Measurements from ENCODE around the gene ACVR1C.
"Not testable (repeated sequence)": the region's sequence is repeated elsewhere in the genome, so short reads cannot be mapped to it uniquely, and the experiment has no call there.

The ACVR1C gene

DNA sequence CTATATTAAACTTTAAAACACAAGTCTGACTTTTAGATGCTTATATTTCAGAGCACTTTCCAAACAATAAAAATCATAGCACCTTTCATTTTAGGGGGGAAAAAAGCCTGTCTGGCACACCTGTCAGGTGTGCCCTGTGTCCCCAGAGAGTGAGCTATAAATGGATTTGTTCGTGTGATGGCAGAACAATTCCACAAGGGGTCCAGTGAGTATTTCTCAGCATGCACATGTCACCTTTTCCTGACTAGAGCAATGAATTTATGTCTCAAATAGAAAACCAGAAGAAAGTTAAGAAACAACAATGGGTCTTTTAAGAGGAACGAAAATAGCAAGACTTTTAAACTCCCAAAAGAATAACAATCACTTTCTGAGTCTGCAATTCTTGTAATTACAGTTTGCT is 55.9 kb downstream of the ACVR1C start:
- DNase-seq, result no peak

DNA sequence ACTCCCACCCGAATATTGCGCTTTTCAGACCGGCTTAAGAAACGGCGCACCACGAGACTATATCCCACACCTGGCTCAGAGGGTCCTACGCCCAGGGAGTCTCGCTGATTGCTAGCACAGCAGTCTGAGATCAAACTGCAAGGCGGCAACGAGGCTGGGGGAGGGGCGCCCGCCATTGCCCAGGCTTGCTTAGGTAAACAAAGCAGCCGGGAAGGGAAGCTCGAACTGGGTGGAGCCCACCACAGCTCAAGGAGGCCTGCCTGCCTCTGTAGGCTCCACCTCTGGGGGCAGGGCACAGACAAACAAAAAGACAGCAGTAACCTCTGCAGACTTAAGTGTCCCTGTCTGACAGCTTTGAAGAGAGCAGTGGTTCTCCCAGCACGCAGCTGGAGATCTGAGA is 62.0 kb downstream of the ACVR1C start:
- DNase-seq, result not testable (repeated sequence)

DNA sequence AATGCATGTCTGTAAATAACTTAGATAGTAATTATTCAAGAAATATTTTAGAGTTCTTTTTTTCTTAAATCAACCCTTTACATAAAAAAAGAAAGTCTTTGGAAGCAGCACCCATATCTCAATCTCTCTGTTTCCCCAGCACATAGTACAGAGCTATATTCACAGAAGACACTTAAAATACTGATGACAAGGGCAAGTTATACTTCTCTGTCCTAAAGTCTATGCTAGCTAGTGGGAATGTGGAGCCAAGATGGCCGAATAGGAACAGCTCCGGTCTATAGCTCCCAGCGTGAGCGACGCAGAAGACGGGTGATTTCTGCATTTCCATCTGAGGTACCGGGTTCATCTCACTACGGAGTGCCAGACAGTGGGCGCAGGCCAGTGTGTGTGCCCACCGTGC is 62.6 kb downstream of the ACVR1C start:
- not testable (repeated sequence) for DNase-seq

DNA sequence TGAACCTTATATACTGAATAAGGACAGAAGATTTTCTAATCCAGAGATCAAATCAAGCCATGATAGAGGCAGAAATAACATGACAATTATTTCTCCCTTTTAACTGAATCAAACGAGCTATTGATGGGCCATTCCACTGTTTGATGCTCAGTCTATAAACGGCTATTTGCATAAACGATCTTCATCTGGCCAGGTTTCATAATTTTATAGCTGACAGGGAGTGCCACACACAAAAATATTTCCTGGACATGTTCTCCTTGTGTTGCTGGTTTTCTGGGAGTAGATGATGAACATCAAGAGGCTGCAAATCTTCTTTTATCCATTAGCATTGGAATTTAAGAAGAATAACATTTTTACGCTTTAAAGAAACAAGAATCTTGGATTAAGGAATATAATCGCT is 63.1 kb downstream of the ACVR1C start:
- DNase-seq, result no peak

DNA sequence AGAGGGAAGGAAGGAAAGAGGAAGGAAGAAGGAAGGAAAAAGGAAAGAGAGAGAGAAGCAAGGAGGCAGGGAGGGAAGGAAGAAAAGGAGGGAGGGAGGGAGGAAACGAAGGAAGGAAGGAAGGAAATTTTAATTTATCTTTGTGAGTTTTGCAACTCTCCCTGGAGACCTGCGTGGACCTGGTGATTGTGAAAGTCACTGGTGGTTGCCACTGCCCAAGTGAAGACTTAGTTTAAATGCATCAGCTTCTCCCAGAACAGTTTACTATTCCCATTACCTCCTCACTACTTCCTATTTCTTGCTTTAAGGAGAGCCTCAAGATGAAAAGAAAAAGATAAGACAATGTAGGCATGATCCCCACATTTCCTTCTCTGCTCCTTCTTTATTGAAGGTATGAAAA is 68.8 kb downstream of the ACVR1C start:
- DNase-seq, result no peak

DNA sequence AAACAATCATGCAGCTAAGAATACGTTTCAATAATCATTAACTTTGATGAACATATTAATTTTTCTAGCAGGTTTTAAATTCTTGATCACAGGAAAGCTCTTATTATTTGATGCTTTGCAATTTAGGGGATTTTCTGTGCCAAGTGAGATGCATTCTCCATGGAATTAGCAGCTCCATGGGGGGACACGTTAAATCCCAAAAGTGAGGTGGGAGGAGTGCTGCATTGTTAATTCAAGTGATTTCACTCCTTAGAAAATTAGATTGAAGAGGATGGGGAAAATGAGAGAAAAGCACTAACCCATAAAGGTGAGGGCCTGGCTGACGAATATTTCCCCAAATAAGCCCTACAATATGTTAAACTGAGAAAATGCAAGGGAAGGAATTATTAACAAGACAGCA is 69.2 kb downstream of the ACVR1C start:
- DNase-seq, result no peak

DNA sequence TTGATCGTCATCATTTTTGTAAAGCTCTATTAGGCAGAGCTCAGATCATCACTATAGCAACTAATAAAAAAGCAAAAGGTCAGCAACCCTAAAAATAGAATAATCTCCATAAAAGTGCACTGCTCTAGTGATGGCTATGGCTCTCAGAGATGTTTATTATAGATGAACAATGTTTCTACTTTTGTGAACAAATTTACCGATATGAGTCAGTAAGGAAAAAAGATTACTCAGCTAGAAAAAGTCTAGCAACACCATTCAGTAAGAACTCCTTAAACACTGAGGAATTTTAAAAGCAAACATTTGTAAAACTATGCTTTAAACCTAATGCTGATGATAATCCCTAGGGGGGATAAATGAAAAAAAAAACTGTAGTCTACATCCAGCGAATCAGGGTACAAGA is 69.6 kb downstream of the ACVR1C start:
- no peak for DNase-seq

DNA sequence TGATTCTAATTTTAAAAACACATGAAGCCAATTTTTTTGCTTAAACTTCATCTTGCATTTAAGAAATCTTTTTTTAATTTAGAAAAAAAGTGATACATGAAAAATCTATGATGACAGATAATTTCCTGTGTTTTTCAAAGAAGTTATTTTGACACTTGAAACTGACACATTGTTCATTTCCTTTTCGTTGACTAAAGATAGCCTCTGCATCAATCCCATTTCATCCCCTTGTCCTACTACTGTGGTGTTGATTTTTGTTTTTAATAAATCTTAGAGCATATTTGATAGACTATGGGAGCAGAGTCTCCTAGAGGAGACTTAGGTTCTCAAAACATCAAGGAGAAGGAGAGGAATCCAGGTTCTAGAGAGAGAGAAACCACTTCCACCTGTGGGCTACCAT is 70.9 kb downstream of the ACVR1C start:
- no peak for DNase-seq

DNA sequence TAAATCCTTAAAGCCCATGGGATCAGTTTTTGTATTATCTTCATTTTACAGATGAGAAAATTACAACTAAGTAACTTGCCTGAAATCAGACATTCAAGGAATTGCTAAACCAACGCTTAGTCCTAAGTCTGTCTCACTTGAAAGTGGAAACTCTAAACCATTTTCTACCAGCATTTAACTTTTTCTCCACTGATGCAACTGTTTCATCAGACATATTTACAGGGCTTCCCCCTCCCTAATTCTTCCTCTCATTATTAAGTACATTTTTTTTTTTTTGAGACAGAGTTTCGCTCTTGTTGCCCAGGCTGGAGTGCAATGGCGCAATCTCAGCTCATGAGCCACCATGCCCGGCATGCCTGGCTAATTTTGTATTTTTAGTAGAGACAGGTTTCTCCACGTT is 88.6 kb downstream of the ACVR1C start:
- DNase-seq, result no peak

DNA sequence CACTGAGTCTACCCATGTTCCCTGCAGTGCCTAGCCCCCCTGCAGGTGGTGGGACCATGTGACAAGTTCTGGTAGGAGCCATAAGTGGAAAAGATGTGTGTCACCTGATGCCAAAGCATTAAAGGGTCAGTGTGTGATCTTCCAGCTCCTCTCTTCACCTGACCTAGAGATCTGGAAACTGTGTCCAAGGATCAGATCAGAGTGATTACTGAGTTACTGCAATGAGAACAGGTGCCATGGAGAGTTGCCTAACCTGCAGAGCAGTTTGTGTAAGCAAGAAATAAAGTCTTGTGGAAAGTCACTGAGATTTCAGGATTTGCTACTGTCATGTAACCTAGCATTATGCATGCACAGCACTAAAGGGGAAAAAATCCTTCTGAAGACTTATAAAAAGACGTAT is 90.6 kb downstream of the ACVR1C start:
- no peak for DNase-seq

DNA sequence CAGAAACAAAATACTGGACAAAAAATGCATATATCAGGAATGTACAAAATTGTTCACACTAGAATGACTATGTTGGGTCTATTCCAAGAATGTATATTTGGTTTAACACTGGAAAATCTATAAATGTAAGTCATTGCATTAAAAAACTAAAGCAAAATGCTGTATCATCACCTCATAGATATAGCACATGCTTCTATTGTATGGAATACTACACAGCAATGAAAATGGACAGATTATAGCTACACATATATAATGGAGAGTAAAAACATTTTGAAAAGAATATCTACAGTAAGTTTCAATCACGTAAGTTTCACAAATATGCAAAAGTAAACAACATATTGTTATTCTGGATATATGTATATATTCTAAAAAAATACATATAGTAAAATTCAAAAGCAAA is 91.8 kb downstream of the ACVR1C start:
- no peak for DNase-seq

DNA sequence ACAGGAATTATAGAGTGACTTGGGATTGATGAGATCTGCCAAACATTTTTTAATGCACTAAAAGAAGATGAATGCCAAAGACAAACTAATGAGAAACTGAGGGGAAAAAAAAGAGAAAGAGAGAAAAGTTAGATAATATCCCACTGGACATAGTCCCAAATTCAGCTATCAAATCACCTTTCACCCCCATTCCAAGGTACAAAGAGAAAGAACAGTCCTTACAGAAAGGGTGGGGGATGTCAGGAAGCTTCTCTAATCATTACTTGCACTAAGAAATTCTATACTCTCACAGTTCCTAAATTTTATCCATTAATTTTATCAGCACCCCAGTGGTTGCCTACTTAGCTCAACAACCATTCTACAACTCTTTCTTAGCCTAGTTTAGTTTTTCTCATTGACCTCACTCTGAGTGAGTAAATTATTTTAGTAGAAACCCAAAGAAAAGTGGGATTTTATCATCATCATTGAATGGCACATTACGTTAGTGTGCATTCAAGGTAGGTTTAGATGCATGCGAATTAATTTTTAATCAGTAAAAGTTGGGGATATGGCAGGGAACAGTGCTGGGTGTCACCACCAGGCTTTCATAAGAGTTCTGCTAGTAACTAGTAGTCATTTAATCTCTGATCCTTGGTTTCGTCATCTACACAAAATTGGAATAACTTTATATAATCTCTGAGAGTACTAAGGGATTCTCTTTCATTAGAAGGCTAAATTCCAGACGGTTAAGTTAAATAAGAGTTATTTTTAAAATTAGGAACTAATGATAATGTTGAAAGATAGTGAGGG is 99.5 kb downstream of the ACVR1C start:
- no peak for DNase-seq

DNA sequence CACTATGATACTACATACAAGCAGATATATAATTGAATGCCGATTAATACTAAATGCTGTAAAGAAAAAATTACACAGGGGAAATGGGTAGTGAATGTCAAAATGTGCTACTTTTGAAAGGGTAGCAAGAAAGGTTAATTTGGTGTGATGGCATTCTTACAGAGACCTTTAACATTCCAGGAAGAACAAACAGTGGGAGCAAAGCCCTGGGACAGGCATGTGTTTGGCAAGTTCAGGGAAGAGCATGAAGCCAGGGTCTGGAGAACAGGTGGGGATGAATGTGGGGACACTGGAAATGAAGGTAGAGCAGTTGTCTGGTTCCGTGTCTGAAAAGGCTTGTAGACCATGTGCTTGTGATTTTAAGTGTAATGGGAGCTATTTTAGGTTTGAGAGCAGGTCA is 102.6 kb downstream of the ACVR1C start:
- no peak for DNase-seq

DNA sequence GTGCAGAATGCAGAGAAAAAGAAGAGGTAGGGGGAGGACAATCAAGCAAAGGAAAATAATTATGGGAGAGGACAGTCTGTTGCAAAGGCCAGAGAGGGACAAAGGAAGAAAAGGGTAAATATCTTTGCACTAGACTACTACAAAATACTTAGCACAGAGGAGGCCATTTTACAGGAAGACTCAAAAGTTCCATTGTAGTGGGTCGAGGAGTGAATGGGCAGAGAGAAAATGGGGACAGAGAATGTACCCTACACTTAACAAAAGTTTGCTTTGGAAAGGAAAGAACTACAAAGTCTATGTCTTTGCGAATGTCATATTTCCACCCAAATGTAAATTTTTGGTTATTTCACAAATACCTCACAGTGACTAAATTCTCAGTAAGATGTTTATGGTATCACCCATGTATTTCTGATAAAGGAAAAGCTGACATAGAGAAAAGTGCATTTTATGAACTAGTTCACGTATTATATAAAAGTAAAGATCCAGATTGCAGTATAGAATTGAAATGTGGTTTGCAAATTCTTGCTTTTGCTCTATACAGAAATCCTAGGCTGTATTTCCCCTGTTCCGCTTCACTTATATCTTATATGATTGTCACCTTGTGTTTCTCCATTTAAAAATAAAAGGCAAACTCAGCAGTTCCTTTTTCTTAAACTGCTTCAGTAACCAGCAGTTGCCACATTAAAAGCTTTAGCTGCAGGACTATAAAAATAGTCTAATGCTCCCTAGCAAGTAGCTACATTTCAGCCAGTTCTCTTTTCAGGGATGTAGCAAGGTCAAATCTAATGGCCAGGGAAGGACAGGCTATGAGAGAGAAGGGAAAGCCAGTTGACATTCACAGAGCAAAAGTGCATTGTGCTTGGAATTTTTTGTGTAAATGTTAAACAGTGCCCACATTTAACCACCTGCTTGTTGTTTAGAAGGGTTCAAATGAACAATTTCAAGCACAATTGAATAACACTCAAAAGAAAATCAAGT is 105.1 kb downstream of the ACVR1C start:
- no peak for DNase-seq

DNA sequence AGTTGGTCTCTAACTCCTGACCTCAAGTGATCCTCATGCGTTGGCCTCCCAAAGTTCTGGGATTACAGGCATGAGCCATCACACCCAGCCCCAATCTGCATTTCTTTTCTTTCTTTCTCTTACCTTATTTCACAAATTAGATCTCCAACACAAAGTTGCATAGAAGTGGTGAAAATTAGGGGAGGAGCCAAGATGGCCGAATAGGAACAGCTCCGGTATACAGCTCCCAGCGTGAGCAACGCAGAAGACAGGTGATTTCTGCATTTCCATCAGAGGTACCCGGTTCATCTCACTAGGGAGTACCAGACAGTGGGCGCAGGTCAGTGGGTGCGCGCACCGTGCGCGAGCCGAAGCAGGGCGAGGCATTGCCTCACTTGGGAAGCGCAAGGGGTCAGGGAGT is 113.7 kb downstream of the ACVR1C start:
- DNase-seq, result not testable (repeated sequence)

DNA sequence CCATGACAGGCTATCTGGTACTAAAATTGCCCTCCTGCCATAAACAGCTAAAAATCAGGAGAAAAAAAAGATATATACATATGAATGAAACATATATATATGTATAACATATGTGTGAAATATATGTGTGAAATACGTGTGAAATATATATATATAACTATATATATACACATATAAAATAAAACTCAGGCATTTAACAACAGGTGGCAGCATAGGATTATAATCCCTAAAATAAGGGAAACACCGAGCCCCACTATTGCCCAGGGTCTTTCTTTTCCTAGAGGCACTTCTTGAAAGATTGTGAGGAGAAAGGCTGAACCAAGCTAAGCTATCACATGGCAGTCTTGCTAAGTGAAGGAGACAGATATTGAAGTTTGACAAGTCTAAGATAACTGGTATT is 118.9 kb downstream of the ACVR1C start:
- DNase-seq, result no peak

DNA sequence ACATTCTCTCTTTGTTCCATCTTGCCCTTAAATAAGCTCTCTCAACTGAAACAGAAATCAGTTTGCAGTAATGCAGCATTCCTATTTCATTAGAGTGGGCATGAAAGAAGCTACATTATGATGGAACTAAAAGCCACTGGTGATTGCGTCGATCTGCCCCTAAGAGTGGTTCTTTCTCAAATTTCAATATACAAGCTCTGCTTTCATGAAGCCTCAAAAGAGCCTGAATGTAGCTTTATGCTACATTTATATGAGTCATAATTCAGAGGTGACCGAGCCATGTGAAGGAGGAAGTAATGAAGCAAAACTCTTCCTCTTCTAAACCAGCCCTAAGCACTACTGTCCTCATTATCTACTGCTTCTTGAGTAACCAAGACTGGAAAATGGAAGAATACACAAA is 120.0 kb downstream of the ACVR1C start:
- no peak for DNase-seq

DNA sequence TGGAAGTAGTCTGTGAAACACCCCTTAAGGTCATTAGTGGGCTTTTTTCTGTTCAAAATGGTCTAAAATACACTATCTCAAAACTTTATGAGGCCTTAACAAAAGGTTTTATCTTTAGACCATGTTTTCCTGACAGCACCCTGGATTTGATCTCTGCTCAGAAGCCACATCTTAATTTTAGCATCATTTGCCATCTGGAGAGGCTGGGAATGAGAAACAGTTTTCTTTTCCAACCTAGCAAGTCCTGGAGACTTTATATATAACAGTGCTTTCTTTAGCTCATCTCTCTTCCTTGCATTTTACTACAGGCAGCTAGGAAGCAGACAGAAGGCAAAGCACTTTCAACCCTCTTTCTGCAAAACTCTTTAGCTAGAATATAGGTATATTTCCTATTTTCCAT is 122.1 kb downstream of the ACVR1C start:
- no peak for DNase-seq

DNA sequence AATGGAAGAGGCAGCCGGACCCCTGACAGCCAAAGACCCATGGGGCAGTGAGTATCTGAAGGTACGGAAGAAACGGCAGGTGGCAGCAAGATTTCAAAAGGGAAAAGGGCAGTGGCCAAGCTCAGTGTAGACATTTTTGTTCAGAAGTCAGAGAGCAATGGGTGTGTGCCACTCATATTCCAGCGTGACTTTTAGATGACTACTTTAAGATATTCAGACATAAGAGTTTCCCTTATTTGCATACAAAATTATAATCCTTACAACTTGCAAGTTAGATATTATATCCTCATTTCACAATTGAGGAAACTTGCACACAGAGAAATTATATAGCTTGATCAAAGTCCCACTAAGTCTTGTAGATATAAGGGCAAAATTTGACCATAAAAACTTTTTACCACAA is 124.0 kb downstream of the ACVR1C start:
- DNase-seq, result no peak

DNA sequence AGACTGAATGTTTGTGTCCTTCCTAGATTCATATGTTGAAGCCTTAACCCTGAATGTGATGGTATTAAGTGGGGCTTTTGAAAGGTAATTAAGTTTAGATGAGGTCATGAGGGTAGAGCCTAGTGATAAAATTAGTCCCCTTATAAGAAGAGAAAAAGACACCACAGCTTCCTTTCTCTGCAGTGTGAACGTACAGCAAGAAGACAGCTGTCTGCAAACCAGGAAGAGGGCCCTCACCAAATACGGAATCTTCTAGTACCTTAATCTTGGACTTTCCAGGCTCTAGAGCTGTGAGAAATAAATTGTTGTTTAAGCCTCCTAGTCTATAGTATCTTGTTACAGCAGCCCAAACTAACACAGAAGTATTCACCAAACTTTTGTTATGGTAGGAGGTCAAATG is 127.6 kb downstream of the ACVR1C start:
- no peak for DNase-seq

DNA sequence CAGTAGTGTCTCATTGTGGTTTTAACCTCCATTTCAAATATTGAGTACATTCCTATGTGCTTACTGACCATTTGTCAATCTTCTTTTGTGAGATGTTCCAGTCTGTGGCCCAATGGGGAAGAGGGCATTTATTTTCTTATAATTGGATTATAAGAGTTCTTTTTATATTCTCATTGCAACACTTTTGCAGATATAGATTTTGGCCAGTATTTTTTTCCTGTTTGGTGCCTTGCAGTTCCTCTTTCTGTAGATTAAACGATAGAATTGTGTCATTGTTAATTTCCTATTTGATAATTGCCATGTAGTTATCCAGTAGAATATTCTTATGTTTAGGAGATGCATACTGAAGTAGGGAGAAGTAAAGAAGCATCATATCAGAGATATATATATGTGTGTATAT is 128.3 kb downstream of the ACVR1C start:
- no peak for DNase-seq

DNA sequence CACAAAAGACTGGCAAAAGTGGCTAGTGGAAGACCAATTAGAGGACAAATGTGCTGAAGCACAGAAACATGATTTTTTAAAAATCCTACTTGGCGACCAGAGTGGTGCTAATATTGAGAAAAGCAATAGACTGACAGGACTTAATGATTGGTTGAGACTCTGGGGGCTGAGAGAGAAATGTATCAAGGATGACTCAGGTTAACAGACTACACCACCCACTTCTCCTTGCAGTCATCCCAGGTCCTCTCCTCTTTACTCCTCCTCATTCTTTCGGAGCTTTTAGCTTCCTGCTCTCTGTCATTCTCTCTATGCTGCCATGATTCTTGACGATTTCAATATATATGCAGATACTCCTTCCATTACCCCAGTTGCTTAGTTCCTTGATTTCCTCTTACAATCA is 130.2 kb downstream of the ACVR1C start:
- DNase-seq, result no peak

DNA sequence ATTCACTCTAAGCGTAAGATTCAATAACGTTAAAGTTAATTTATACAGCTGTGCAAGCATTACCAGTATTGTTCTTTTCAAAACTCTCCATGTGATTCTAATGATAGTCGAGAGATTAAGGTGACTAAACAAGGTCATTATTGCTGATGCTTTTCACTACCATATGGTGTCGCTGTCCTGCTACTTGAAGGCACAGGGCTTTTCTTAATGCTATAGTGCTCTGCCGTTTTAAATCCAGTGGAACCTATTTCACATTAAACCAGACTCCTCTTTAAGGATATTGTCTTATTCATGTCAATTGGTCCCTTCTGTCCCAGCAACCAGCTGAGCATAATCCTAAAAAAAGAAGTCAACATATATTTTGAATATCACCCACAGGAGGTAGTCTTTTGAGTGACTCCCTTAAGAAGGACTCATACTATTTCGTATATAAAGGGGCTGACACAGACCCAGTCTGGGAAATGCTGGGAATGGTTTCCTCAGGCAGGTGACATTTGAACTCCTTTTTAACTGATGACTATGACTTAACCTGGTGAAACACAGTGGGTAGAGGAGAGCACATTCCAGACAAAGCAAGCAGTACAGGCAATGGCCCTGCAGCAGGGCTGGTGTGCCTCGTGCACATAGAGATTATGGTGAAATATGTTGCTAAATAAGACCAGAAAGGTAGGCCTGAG is 130.9 kb downstream of the ACVR1C start:
- DNase-seq, result peak; percentile 49
